Gastroesophageal sphincter (tissue), 3 donors: ENCODE measurements around the gene CELSR1.

Experiments used
- CTCF ChIP-seq, 4 experiments: fragments of 200-600 bp in 2 of 4; fragments of 450-650 bp in 2 of 4; sonication (generic) in 1 of 4; IDR thresholded peaks; one replicate each; pipeline ENCODE4 v1.5.1; 2017 to 2019; ENCODE audit warnings: antibody characterized with exemption in 4 of 4, mild to moderate bottlenecking in 2 of 4, moderate library complexity in 2 of 4
- EP300 ChIP-seq: sonication (generic); formaldehyde crosslinking; IDR thresholded peaks from one replicate; pipeline ENCODE4 v1.6.1; 2017; ENCODE audit warnings: antibody characterized with exemption, mild to moderate bottlenecking
- POLR2A ChIP-seq, 2 donors: fragments of 450-650 bp; IDR thresholded peaks; one replicate each; pipeline ENCODE4 v1.6.1; 2017; ENCODE audit warnings: antibody characterized with exemption in 2 of 2, mild to moderate bottlenecking in 2 of 2, moderate library complexity in 1 of 2
- POLR2AphosphoS5 ChIP-seq: sonication (generic); formaldehyde crosslinking; IDR thresholded peaks from one replicate; pipeline ENCODE4 v1.6.1; 2017; ENCODE audit warnings: antibody characterized with exemption

GRCh38 chr22:46453006-46453828 is 84.2 kb downstream of the CELSR1 start:
- no peak for TF ChIP-seq CTCF (IDR thresholded peaks at IDR 0.05)
- TF ChIP-seq POLR2A (IDR thresholded peaks at IDR 0.05): no peak
- TF ChIP-seq EP300: no peak
- no peak for TF ChIP-seq POLR2AphosphoS5
